ENCODE measurements around the gene CERKL. TPM values are rescaled to one million over a fixed set of nuclear protein-coding genes. Genes with fewer than 3 reads are reported as not detected.

The CERKL gene
- total and polyA plus RNA-seq, 2 donors from 2014 or later, result 7.8 to 8.0 TPM

- DNase-seq, result peak in 1 of 5 donors; percentile 61
- TF ChIP-seq CTCF (IDR thresholded peaks at IDR 0.05; ENCODE audit: borderline replicate concordance, extremely low read depth, insufficient read depth), result no peak
- H3K27me3 ChIP-seq (ENCODE audit: control insufficient read depth, insufficient read depth, low read length), result peaks cover 68% of the 10 kb centered on the region
- intact Hi-C loops (cut with DNase I), result no loop called here
- H3K9ac ChIP-seq (ENCODE audit: low read length in 3 of 3), result no peak overlapping the region
- no peak for FAIRE-seq
- H3K4me3 ChIP-seq (ENCODE audit: low read length in 3 of 3), result peak overlapping the region in 2 of 3 donors; percentile 23 to 38
- H3K4me1 ChIP-seq (ENCODE audit: control insufficient read depth in 2 of 3, insufficient read depth in 2 of 3, low read depth in 1 of 3, low read length in 3 of 3), result peaks cover 0 to 11% (median 0%) of the 10 kb centered on the region in 3 donors
- H3K27ac ChIP-seq (ENCODE audit: low read depth in 2 of 2, low read length in 2 of 2), result no peak overlapping the region
- H3K36me3 ChIP-seq (ENCODE audit: control insufficient read depth in 2 of 3, insufficient read depth in 3 of 3, low read length in 3 of 3), result no peaks in the 10 kb centered on the region
- no peaks in the 10 kb centered on the region for H3K9me3 ChIP-seq (ENCODE audit: control insufficient read depth in 2 of 3, insufficient read depth in 1 of 3, low read length in 3 of 3)
Measured at GRCh38 chr2:181680937-181681811, 24.3 kb upstream of the CERKL start.

GRCh38 chr2:181680055-181680936 is 23.4 kb upstream of the CERKL start, which contains the start of gene NEUROD1:
TSS of gene NEUROD1 (minus strand) at chr2:181680517. CDS start at chr2:181678860, 1,657 bp downstream.
- intact Hi-C loops (cut with DNase I), result no loop called here
- peak in 4 of 5 donors; percentile 35 to 63 (median 44) for DNase-seq
- no peaks in the 10 kb centered on the region for H3K9me3 ChIP-seq (ENCODE audit: control insufficient read depth in 2 of 3, insufficient read depth in 1 of 3, low read length in 3 of 3)
- peaks cover 0 to 11% (median 0%) of the 10 kb centered on the region in 3 donors for H3K4me1 ChIP-seq (ENCODE audit: control insufficient read depth in 2 of 3, insufficient read depth in 2 of 3, low read depth in 1 of 3, low read length in 3 of 3)
- H3K9ac ChIP-seq (ENCODE audit: low read length in 3 of 3), result no peak within 1 kb of the TSS
- no peak within 1 kb of the TSS for H3K27ac ChIP-seq (ENCODE audit: low read depth in 2 of 2, low read length in 2 of 2)
- no peak for FAIRE-seq
- H3K27me3 ChIP-seq (ENCODE audit: control insufficient read depth, insufficient read depth, low read length), result peaks cover 70% of the 10 kb centered on the region
- no peak for TF ChIP-seq CTCF (IDR thresholded peaks at IDR 0.05; ENCODE audit: borderline replicate concordance, extremely low read depth, insufficient read depth)
- H3K4me3 ChIP-seq (ENCODE audit: low read length in 3 of 3), result peak within 1 kb of the TSS in 2 of 3 donors; percentile 23 to 38
- no peaks in the 10 kb centered on the region for H3K36me3 ChIP-seq (ENCODE audit: control insufficient read depth in 2 of 3, insufficient read depth in 3 of 3, low read length in 3 of 3)

GRCh38 chr2:181679544-181679979 is 22.7 kb upstream of the CERKL start:
- no peaks in the 10 kb centered on the region for H3K36me3 ChIP-seq (ENCODE audit: control insufficient read depth in 2 of 3, insufficient read depth in 3 of 3, low read length in 3 of 3)
- intact Hi-C loops (cut with DNase I), result no loop called here
- no peaks in the 10 kb centered on the region for H3K9me3 ChIP-seq (ENCODE audit: control insufficient read depth in 2 of 3, insufficient read depth in 1 of 3, low read length in 3 of 3)
- H3K9ac ChIP-seq (ENCODE audit: low read length in 3 of 3), result no peak overlapping the region
- FAIRE-seq (no peak), DNase-seq (no peak)
- no peak overlapping the region for H3K4me3 ChIP-seq (ENCODE audit: low read length in 3 of 3)
- H3K27me3 ChIP-seq (ENCODE audit: control insufficient read depth, insufficient read depth, low read length), result peaks cover 63% of the 10 kb centered on the region
- H3K27ac ChIP-seq (ENCODE audit: low read depth in 2 of 2, low read length in 2 of 2), result no peak overlapping the region
- no peak for TF ChIP-seq CTCF (IDR thresholded peaks at IDR 0.05; ENCODE audit: borderline replicate concordance, extremely low read depth, insufficient read depth)
- H3K4me1 ChIP-seq (ENCODE audit: control insufficient read depth in 2 of 3, insufficient read depth in 2 of 3, low read depth in 1 of 3, low read length in 3 of 3), result peaks cover 0 to 7% (median 0%) of the 10 kb centered on the region in 3 donors

Data from kidney (tissue), 14 donors.